Measurements from ENCODE around the gene FRMD3. TPM values are rescaled to one million over a fixed set of nuclear protein-coding genes. Genes with fewer than 3 reads are reported as not detected.
A peak's percentile ranks its signal among the peaks of the same experiment; 100 is the strongest.

The FRMD3 gene
- total RNA-seq, 1 donor from 2014 or later, result 2.9 TPM

GRCh38 chr9:83473488-83473971 lies 64.7 kb downstream of the FRMD3 start:
- DNase-seq (ENCODE audit: low read depth), result no peak

- DNase-seq (ENCODE audit: low read depth), result no peak
Observed at GRCh38 chr9:83472764-83473163, 65.4 kb downstream of the FRMD3 start.

GRCh38 chr9:83472221-83472665 lies 66.0 kb downstream of the FRMD3 start:
- no peak for DNase-seq (ENCODE audit: low read depth)

GRCh38 chr9:83471241-83471640 lies 67.0 kb downstream of the FRMD3 start:
- DNase-seq (ENCODE audit: low read depth), result no peak

GRCh38 chr9:83469722-83470121 lies 68.5 kb downstream of the FRMD3 start:
- peak; percentile 75 for DNase-seq (ENCODE audit: low read depth)

GRCh38 chr9:83468821-83469220 lies 69.4 kb downstream of the FRMD3 start:
- no peak for DNase-seq (ENCODE audit: low read depth)

GRCh38 chr9:83466877-83467276 lies 71.3 kb downstream of the FRMD3 start:
- no peak for DNase-seq (ENCODE audit: low read depth)

GRCh38 chr9:83466351-83466750 lies 71.8 kb downstream of the FRMD3 start:
- no peak for DNase-seq (ENCODE audit: low read depth)

- DNase-seq (ENCODE audit: low read depth), result no peak
Observed at GRCh38 chr9:83459830-83460229, 78.4 kb downstream of the FRMD3 start.

- no peak for DNase-seq (ENCODE audit: low read depth)
Observed at GRCh38 chr9:83458530-83458929, 79.7 kb downstream of the FRMD3 start.

GRCh38 chr9:83457005-83457404 lies 81.2 kb downstream of the FRMD3 start:
- no peak for DNase-seq (ENCODE audit: low read depth)

GRCh38 chr9:83456226-83456625 lies 82.0 kb downstream of the FRMD3 start:
- DNase-seq (ENCODE audit: low read depth), result no peak

- DNase-seq (ENCODE audit: low read depth), result no peak
Observed at GRCh38 chr9:83454076-83454475, 84.1 kb downstream of the FRMD3 start.

GRCh38 chr9:83451308-83451707 lies 86.9 kb downstream of the FRMD3 start:
- DNase-seq (ENCODE audit: low read depth), result no peak

- DNase-seq (ENCODE audit: low read depth), result no peak
Observed at GRCh38 chr9:83449983-83450382, 88.2 kb downstream of the FRMD3 start.

GRCh38 chr9:83449166-83449565 lies 89.0 kb downstream of the FRMD3 start:
- peak; percentile 47 for DNase-seq (ENCODE audit: low read depth)

- DNase-seq (ENCODE audit: low read depth), result no peak
Observed at GRCh38 chr9:83448626-83449025, 89.6 kb downstream of the FRMD3 start.

GRCh38 chr9:83447351-83447750 lies 90.8 kb downstream of the FRMD3 start:
- no peak for DNase-seq (ENCODE audit: low read depth)

GRCh38 chr9:83445703-83446265 lies 92.4 kb downstream of the FRMD3 start:
- DNase-seq (ENCODE audit: low read depth), result no peak

- DNase-seq (ENCODE audit: low read depth), result peak; percentile 58
Observed at GRCh38 chr9:83444110-83444509, 94.1 kb downstream of the FRMD3 start.

- peak; percentile 27 for DNase-seq (ENCODE audit: low read depth)
Observed at GRCh38 chr9:83441390-83441789, 96.8 kb downstream of the FRMD3 start.

- DNase-seq (ENCODE audit: low read depth), result no peak
Observed at GRCh38 chr9:83440641-83441040, 97.6 kb downstream of the FRMD3 start.

GRCh38 chr9:83435301-83435700 lies 102.9 kb downstream of the FRMD3 start:
- DNase-seq (ENCODE audit: low read depth), result peak; percentile 41

- DNase-seq (ENCODE audit: low read depth), result no peak
Observed at GRCh38 chr9:83434254-83434653, 103.9 kb downstream of the FRMD3 start.
